D721Med (cell line): ENCODE data around the gene LMAN2L.

ENCODE experiments used
- DNase-seq: peaks from one replicate; pipeline ENCODE4 v3.0.0; 2011; ENCODE audit warnings: low spot score; ENCODE audit not compliant: insufficient read length
- FAIRE-seq: peaks from 2 replicates; lab custom pipeline; 2011; peaks lifted over from hg19 to GRCh38; lab: Jason Lieb, UNC
- TF ChIP-seq, protein P1 (sequence below): IDR thresholded peaks from 2 replicates; pipeline ENCODE4 v1.5.1; 2012; ENCODE audit warnings: mild to moderate bottlenecking, control low read depth; ENCODE audit not compliant: insufficient read depth; ENCODE audit errors: missing control alignments

Gene LMAN2L

DNA sequence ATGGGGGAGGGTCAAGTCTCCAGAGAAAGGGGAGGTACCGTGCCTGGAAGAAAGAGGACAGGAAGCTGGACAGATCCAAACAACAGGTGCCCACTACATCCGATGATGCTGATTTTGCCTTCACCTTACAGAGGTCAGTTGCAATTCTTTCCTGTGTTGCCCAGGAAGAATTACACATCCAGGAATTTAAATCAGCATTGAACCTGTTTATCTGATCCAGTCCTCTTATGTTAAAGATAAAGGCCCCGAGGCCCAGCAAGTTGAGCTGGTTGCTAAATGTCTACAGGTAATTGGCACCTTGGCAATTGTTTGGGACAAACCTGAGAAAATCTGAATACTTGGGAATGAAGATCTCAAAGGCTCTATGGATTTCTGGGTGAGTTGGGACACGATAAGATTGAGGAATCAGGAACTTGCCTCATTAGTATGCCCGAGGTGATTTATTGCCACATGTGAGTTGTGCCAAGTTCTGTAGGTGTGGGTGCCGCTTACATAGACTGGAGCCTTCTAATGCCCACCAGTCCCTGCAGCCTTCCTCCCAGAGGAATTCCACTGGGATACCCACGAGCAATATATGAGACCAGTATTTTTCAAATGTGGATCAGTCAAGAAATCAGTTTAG lies 13.9 kb upstream of the LMAN2L start:
- TF ChIP-seq, protein P1, sequence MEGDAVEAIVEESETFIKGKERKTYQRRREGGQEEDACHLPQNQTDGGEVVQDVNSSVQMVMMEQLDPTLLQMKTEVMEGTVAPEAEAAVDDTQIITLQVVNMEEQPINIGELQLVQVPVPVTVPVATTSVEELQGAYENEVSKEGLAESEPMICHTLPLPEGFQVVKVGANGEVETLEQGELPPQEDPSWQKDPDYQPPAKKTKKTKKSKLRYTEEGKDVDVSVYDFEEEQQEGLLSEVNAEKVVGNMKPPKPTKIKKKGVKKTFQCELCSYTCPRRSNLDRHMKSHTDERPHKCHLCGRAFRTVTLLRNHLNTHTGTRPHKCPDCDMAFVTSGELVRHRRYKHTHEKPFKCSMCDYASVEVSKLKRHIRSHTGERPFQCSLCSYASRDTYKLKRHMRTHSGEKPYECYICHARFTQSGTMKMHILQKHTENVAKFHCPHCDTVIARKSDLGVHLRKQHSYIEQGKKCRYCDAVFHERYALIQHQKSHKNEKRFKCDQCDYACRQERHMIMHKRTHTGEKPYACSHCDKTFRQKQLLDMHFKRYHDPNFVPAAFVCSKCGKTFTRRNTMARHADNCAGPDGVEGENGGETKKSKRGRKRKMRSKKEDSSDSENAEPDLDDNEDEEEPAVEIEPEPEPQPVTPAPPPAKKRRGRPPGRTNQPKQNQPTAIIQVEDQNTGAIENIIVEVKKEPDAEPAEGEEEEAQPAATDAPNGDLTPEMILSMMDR: no peak
- FAIRE-seq (no peak), DNase-seq (no peak)

DNA sequence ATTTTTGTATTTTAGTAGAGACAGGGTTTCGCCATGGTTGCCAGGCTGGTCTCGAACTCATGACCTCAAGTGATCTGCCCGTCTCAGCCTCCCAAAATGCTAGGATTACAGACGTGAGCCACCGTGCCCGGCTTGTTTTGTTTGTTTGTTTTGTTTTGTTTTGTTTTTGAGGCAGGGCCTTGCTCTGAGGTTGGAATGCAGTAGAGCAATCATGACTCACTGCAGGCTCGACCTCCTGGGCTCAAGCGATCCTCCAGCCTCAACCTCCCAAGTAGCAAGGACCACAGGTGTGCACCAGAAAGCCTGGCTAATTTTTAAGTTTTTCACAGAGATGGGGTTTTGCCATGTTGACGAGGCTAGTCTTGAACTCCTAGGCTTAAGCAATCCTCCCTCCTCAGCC lies 11.9 kb upstream of the LMAN2L start:
- no peak for DNase-seq
- TF ChIP-seq, protein P1: no peak
- no peak for FAIRE-seq

- DNase-seq: no peak
- TF ChIP-seq, protein P1: no peak
- FAIRE-seq: no peak
Observed at GRCh38 chr2:96747061-96747617, 7.3 kb upstream of the LMAN2L start.

DNA sequence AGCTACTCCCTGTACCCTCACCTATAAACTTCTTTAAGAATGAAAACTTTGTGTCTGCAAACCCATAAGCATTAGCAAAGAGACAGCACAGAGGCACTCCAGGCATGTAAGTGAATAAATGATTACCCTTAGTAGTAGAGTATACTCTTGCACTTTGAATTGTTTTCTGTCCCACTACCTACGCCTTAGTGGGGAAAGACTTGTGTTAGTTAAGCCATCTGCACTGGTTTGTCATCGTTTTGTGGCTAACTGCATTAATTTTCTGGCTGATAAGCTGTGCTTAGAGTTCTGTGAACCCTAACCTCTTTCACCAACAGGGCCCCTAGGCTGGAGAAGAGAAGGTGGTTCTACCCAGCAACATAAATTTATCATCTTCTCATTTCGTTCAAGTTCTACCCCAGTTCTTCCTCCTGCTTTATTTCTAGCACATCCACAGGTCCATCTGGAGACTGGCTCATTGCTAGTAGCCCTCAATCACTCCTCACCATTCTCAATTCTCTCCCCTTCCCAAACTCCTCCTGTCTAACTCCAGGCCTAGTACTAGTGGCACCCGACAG lies 710 bp downstream of the LMAN2L start:
- no peak for FAIRE-seq
- TF ChIP-seq, protein P1: no peak
- DNase-seq: no peak

DNA sequence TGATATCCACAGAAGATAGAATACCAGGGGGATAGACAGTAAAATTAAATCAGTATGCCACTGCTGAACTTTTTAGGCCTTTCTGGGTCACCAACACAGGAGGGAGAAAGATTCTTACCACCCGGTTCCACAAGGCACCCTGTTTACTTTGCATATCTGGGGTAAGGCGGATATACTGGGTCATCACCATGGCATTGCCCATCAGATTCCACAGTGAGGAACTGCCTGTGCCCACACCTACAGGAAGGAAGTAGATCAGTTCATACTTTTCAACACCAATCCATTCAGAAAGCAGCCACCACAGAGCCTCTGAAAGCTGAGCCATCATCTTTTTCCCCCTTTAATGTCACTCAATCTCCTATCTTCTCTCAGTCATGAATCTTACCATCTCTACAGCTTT lies 2.0 kb downstream of the LMAN2L start:
- DNase-seq (no peak), FAIRE-seq (no peak)
- TF ChIP-seq, protein P1: no peak

DNA sequence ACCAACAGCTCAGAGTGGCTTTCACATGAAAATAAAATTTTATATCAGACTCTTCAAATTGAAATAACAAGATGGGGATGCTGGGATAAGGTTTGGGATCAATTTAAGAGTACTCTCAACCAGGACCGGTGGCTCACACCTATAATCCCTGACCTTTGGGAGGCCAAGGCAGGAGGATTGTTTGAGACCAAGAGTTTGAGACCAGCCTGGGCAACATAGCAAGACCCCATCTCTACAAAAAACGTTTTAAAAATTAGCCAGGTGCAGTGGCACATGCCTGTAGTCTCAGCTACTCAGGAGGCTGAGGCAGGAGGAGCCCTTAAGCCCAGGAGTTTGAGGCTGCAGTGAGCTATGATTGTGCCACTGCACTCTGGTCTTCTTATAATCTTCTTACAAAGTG lies 2.6 kb downstream of the LMAN2L start:
- no peak for FAIRE-seq

More for the DNA sequence above, 2.6 kb downstream of the LMAN2L start:
- no peak for DNase-seq
- TF ChIP-seq, protein P1: no peak
